ENCODE data around the gene AURKB. TPM values are rescaled to one million over a fixed set of nuclear protein-coding genes. Genes with fewer than 3 reads are reported as not detected.

AURKB gene
- total and polyA plus RNA-seq, 7 experiments from 2014 or later = 1.1 to 97.7 (median 1.3) TPM; not detected in 2

- POLR2A ChIA-PET = interaction anchor here (0.6 to 10.9 kb wide), 28 partner anchors 9 to 1178 kb away, joined by 3 to 436 read pairs (median 6); partner anchors contain the start of genes ALOXE3, AURKB, BORCS6 and CTC1
Measured at GRCh38 chr17:8223356-8224126, 13.2 kb upstream of the AURKB start.

GRCh38 chr17:8222630-8223355 is 12.4 kb upstream of the AURKB start:
- intact Hi-C loops (cut with micrococcal nuclease) = loop anchor here (1.0 to 10.0 kb wide), 22 partner anchors 12 to 1208 kb away; partner anchors contain the start of genes AURKB (in 2 of the 2), SLC25A35 (in 2 of the 2), CCDC42 (in 1 of the 2) and CHD3 (in 1 of the 2)
- DNase-seq (peak; percentile 88 to 92 (median 91)), ATAC-seq (peak; percentile 66)
- H3K4me1 Mint-ChIP-seq = peaks cover 30 to 81% (median 70%) of the 10 kb centered on the region in 7 donors
- H3K4me3 ChIP-seq (ENCODE audit: low read length) = peak overlapping the region; percentile 99
- no peaks in the 10 kb centered on the region for H3K27me3 ChIP-seq (ENCODE audit: control insufficient read depth in 2 of 2, insufficient read depth in 2 of 2, low read length in 2 of 2)
- peaks cover 9 to 37% (median 18%) of the 10 kb centered on the region in 5 donors for H3K36me3 Mint-ChIP-seq
- peaks cover 0 to 13% (median 6%) of the 10 kb centered on the region in 3 experiments for H3K36me3 ChIP-seq (ENCODE audit: control insufficient read depth in 2 of 3, insufficient read depth in 3 of 3, low read length in 3 of 3)
- H3K4me3 Mint-ChIP-seq = peak overlapping the region; percentile 86 to 99 (median 92)
- no peaks in the 10 kb centered on the region for H3K9me3 ChIP-seq (ENCODE audit: control insufficient read depth in 2 of 3, low read length in 3 of 3)
- H3K9me3 Mint-ChIP-seq = peaks cover 0 to 35% (median 0%) of the 10 kb centered on the region in 11 donors
- H3K27ac Mint-ChIP-seq = peak overlapping the region; percentile 95 to 100 (median 99)
- H3K27me3 Mint-ChIP-seq = peaks cover 0 to 17% (median 0%) of the 10 kb centered on the region in 5 donors
- peaks cover 23 to 26% of the 10 kb centered on the region in 2 donors for H3K4me1 ChIP-seq (ENCODE audit: control insufficient read depth in 2 of 2, insufficient read depth in 2 of 2, low read length in 2 of 2)
- POLR2A ChIA-PET = interaction anchor here (0.6 to 10.9 kb wide), 32 partner anchors 9 to 1177 kb away, joined by 3 to 436 read pairs (median 8); partner anchors contain the start of genes ALOXE3, AURKB, BORCS6 and CTC1
- CTCF ChIA-PET = interaction anchor here (0.8 to 7.2 kb wide), 7 partner anchors 24 to 84 kb away, joined by 3 to 70 read pairs (median 12); partner anchors contain the start of genes BORCS6, CTC1, PFAS and SLC25A35
- H3K27ac ChIP-seq (ENCODE audit: low read depth, low read length) = peak overlapping the region; percentile 83

More at GRCh38 chr17:8223356-8224126, 13.2 kb upstream of the AURKB start:
- intact Hi-C loops (cut with micrococcal nuclease) = loop anchor here (1.0 to 10.0 kb wide), 8 partner anchors 51 to 1209 kb away; partner anchors contain the start of genes CCDC42 (in 1 of the 2), CHD3 (in 1 of the 2), NDEL1 (in 1 of the 2) and RNASEK (in 1 of the 2)
- Histone ChIP-seq H3K27ac (ENCODE audit: low read depth, low read length) (peak overlapping the region; percentile 83), H3K27me3 (ENCODE audit: control insufficient read depth in 2 of 2, insufficient read depth in 2 of 2, low read length in 2 of 2) (no peaks in the 10 kb centered on the region), H3K4me1 (ENCODE audit: control insufficient read depth in 2 of 2, insufficient read depth in 2 of 2, low read length in 2 of 2) (peaks cover 23 to 26% of the 10 kb centered on the region in 2 donors), H3K4me3 (ENCODE audit: low read length) (peak overlapping the region; percentile 99), H3K9me3 (ENCODE audit: control insufficient read depth in 2 of 3, low read length in 3 of 3) (no peaks in the 10 kb centered on the region), H3K36me3 (ENCODE audit: control insufficient read depth in 2 of 3, insufficient read depth in 3 of 3, low read length in 3 of 3) (peaks cover 7 to 20% (median 14%) of the 10 kb centered on the region in 3 experiments)
- no peak for ATAC-seq
- H3K27ac Mint-ChIP-seq = peak overlapping the region; percentile 95 to 100 (median 99)
- peaks cover 0 to 17% (median 0%) of the 10 kb centered on the region in 5 donors for H3K27me3 Mint-ChIP-seq
- H3K9me3 Mint-ChIP-seq = peaks cover 0 to 35% (median 0%) of the 10 kb centered on the region in 11 donors
- CTCF ChIA-PET = interaction anchor here (0.7 to 7.2 kb wide), 6 partner anchors 23 to 77 kb away, joined by 3 to 70 read pairs (median 10); partner anchors contain the start of genes BORCS6, CTC1, PFAS and SLC25A35
- H3K36me3 Mint-ChIP-seq = peaks cover 10 to 40% (median 22%) of the 10 kb centered on the region in 5 donors
- H3K4me1 Mint-ChIP-seq = peaks cover 32 to 83% (median 68%) of the 10 kb centered on the region in 7 donors
- DNase-seq = peak in 3 of 9 donors; percentile 42 to 60 (median 46)
- H3K4me3 Mint-ChIP-seq = peak overlapping the region; percentile 86 to 99 (median 92)

- ATAC-seq = peak; percentile 56
- ChIA-PET POLR2A (interaction anchor here (0.7 to 10.9 kb wide), 29 partner anchors 8 to 914 kb away, joined by 3 to 436 read pairs (median 8); partner anchors contain the start of genes ALOXE3, AURKB, BORCS6 and CTC1), CTCF (interaction anchor here (0.8 to 7.2 kb wide), 10 partner anchors 10 to 103 kb away, joined by 3 to 70 read pairs (median 10); partner anchors contain the start of genes ALOXE3, BORCS6, CTC1 and PFAS)
- peaks cover 25 to 76% (median 65%) of the 10 kb centered on the region in 7 donors for H3K4me1 Mint-ChIP-seq
- H3K27me3 ChIP-seq (ENCODE audit: control insufficient read depth in 2 of 2, insufficient read depth in 2 of 2, low read length in 2 of 2) = no peaks in the 10 kb centered on the region
- DNase-seq = peak in 2 of 9 donors; percentile 81 to 83
- H3K27ac ChIP-seq (ENCODE audit: low read depth, low read length) = peak overlapping the region; percentile 83
- peak overlapping the region; percentile 86 to 99 (median 92) for H3K4me3 Mint-ChIP-seq
- H3K9me3 Mint-ChIP-seq = peaks cover 0 to 35% (median 0%) of the 10 kb centered on the region in 11 donors
- H3K9me3 ChIP-seq (ENCODE audit: control insufficient read depth in 2 of 3, low read length in 3 of 3) = no peaks in the 10 kb centered on the region
- peaks cover 23 to 26% of the 10 kb centered on the region in 2 donors for H3K4me1 ChIP-seq (ENCODE audit: control insufficient read depth in 2 of 2, insufficient read depth in 2 of 2, low read length in 2 of 2)
- peak overlapping the region; percentile 95 to 100 (median 99) for H3K27ac Mint-ChIP-seq
- H3K36me3 Mint-ChIP-seq = peaks cover 4 to 32% (median 13%) of the 10 kb centered on the region in 5 donors
- H3K27me3 Mint-ChIP-seq = peaks cover 0 to 17% (median 0%) of the 10 kb centered on the region in 5 donors
- H3K4me3 ChIP-seq (ENCODE audit: low read length) = peak overlapping the region; percentile 99
- H3K36me3 ChIP-seq (ENCODE audit: control insufficient read depth in 2 of 3, insufficient read depth in 3 of 3, low read length in 3 of 3) = peaks cover 0 to 8% (median 3%) of the 10 kb centered on the region in 3 experiments
- intact Hi-C loops (cut with micrococcal nuclease) = loop anchor here (1.0 to 10.0 kb wide), 21 partner anchors 12 to 1208 kb away; partner anchors contain the start of genes AURKB (in 2 of the 2), SLC25A35 (in 2 of the 2), CCDC42 (in 1 of the 2) and CHD3 (in 1 of the 2)
Measured at GRCh38 chr17:8222380-8222629, 11.9 kb upstream of the AURKB start.

- H3K4me1 Mint-ChIP-seq = peaks cover 21 to 71% (median 60%) of the 10 kb centered on the region in 7 donors
- peaks cover 20 to 21% of the 10 kb centered on the region in 2 donors for H3K4me1 ChIP-seq (ENCODE audit: control insufficient read depth in 2 of 2, insufficient read depth in 2 of 2, low read length in 2 of 2)
Measured at GRCh38 chr17:8221663-8222379, 11.4 kb upstream of the AURKB start.

More at GRCh38 chr17:8221663-8222379, 11.4 kb upstream of the AURKB start:
- ATAC-seq (peak; percentile 73), DNase-seq (peak; percentile 89 to 98 (median 95))
- H3K9me3 Mint-ChIP-seq = peaks cover 0 to 32% (median 0%) of the 10 kb centered on the region in 11 donors
- Histone ChIP-seq H3K4me3 (ENCODE audit: low read length) (peak overlapping the region; percentile 99), H3K9me3 (ENCODE audit: control insufficient read depth in 2 of 3, low read length in 3 of 3) (no peaks in the 10 kb centered on the region), H3K27me3 (ENCODE audit: control insufficient read depth in 2 of 2, insufficient read depth in 2 of 2, low read length in 2 of 2) (no peaks in the 10 kb centered on the region), H3K27ac (ENCODE audit: low read depth, low read length) (peak overlapping the region; percentile 83), H3K36me3 (ENCODE audit: control insufficient read depth in 2 of 3, insufficient read depth in 3 of 3, low read length in 3 of 3) (peaks cover 0 to 4% (median 0%) of the 10 kb centered on the region in 3 experiments)
- H3K27me3 Mint-ChIP-seq = peaks cover 0 to 17% (median 0%) of the 10 kb centered on the region in 5 donors
- ChIA-PET POLR2A (interaction anchor here (0.6 to 10.9 kb wide), 30 partner anchors 13 to 914 kb away, joined by 3 to 436 read pairs (median 7); partner anchors contain the start of genes ALOXE3, AURKB, BORCS6 and CTC1), CTCF (interaction anchor here (0.8 to 7.2 kb wide), 15 partner anchors 10 to 129 kb away, joined by 3 to 70 read pairs (median 5); partner anchors contain the start of genes ALOXE3, BORCS6, CTC1 and PFAS)
- peak overlapping the region; percentile 95 to 100 (median 99) for H3K27ac Mint-ChIP-seq
- peak overlapping the region; percentile 86 to 99 (median 92) for H3K4me3 Mint-ChIP-seq
- intact Hi-C loops (cut with micrococcal nuclease) = loop anchor here (1.0 to 10.0 kb wide), 21 partner anchors 12 to 1207 kb away; partner anchors contain the start of genes AURKB (in 2 of the 2), SLC25A35 (in 2 of the 2), CCDC42 (in 1 of the 2) and CHD3 (in 1 of the 2)
- peaks cover under 1 to 28% (median 9%) of the 10 kb centered on the region in 5 donors for H3K36me3 Mint-ChIP-seq

Data from naive thymus-derived CD4-positive, alpha-beta T cell (primary cell).